ENCODE data around the gene ARHGAP26.

DNA sequence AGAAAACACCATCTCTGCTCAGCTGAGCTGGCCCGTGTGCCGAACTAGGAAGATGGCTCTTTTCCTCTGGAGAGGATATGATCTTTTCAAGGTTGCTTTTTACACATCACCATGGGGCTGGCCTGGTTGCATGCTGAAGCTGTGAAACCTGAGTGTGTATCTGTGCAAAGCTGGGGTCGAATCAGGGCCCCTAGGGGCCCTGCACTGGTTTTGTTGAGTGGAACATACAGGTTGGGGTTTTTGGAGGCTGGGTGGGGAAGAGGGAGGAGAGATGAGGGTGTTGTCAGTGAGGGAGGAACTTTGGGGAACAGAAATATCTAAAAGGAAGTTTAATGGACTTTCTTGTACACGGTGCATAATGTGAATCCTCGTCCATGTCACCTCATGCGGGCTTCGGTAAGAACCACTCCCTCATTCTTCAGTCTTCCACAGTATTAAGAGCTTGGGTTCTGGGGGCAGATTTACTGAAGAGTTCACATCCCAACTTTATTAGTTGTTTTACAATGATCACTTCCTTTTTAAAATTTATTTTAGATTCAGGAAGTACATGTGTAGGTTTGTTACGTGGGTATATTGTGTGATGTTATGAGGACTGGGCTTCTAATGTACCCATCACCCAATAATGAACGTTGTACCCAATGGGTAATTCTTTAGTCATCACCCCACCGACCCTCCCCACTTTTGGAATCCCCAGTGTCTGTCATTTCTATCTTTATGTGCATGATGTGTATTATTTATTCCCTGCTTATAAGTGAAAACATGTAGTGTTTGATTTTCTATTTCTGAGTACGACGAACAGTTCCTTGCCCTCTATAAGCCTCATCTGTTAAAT is 395.1 kb downstream of the ARHGAP26 start:
- TF ChIP-seq, protein P1, sequence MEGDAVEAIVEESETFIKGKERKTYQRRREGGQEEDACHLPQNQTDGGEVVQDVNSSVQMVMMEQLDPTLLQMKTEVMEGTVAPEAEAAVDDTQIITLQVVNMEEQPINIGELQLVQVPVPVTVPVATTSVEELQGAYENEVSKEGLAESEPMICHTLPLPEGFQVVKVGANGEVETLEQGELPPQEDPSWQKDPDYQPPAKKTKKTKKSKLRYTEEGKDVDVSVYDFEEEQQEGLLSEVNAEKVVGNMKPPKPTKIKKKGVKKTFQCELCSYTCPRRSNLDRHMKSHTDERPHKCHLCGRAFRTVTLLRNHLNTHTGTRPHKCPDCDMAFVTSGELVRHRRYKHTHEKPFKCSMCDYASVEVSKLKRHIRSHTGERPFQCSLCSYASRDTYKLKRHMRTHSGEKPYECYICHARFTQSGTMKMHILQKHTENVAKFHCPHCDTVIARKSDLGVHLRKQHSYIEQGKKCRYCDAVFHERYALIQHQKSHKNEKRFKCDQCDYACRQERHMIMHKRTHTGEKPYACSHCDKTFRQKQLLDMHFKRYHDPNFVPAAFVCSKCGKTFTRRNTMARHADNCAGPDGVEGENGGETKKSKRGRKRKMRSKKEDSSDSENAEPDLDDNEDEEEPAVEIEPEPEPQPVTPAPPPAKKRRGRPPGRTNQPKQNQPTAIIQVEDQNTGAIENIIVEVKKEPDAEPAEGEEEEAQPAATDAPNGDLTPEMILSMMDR (IDR thresholded peaks at IDR 0.05), result no peak
- TF ChIP-seq POLR2A (IDR thresholded peaks at IDR 0.05), result no peak
